Endothelial cell of hepatic sinusoid (primary cell): ENCODE results near the gene MRPS12.
"Not testable (repeated sequence)": the region's sequence is repeated elsewhere in the genome, so short reads cannot be mapped to it uniquely, and the experiment has no call there.

Source experiments
- in situ Hi-C: cut with HindIII; loops from 2 replicates; pipeline ENCODE4 v1.10.0; 2017; ENCODE audit warnings: low sequenced_read_pairs

Gene MRPS12

GRCh38 chr19:38931521-38931793, 713 bp downstream of the MRPS12 start:
- in situ Hi-C loops = no loop called here

- in situ Hi-C loops = no loop called here
Observed at GRCh38 chr19:38932425-38933179, 1.9 kb downstream of the MRPS12 start.

GRCh38 chr19:38933544-38933943, 2.8 kb downstream of the MRPS12 start:
- in situ Hi-C loops = no loop called here

- in situ Hi-C loops = no loop called here
Observed at GRCh38 chr19:38939957-38940356, 9.2 kb downstream of the MRPS12 start.

GRCh38 chr19:38941466-38941865, 10.7 kb downstream of the MRPS12 start:
- in situ Hi-C loops = not testable (repeated sequence)

GRCh38 chr19:38941979-38942378, 11.2 kb downstream of the MRPS12 start:
- in situ Hi-C loops = no loop called here

- in situ Hi-C loops = no loop called here
Observed at GRCh38 chr19:38942471-38943181, 11.9 kb downstream of the MRPS12 start.

GRCh38 chr19:38944981-38945506, 14.3 kb downstream of the MRPS12 start:
- in situ Hi-C loops = no loop called here

- in situ Hi-C loops = no loop called here
Observed at GRCh38 chr19:38945562-38946228, 15.0 kb downstream of the MRPS12 start.

GRCh38 chr19:38946229-38947010, 15.7 kb downstream of the MRPS12 start:
- in situ Hi-C loops = no loop called here

GRCh38 chr19:38949580-38950367, 19.0 kb downstream of the MRPS12 start:
- in situ Hi-C loops = no loop called here

GRCh38 chr19:38951187-38951586, 20.4 kb downstream of the MRPS12 start:
- in situ Hi-C loops = no loop called here

- in situ Hi-C loops = no loop called here
Observed at GRCh38 chr19:38952395-38953165, 21.8 kb downstream of the MRPS12 start.

GRCh38 chr19:38953677-38954076, 22.9 kb downstream of the MRPS12 start:
- in situ Hi-C loops = no loop called here

- in situ Hi-C loops = no loop called here
Observed at GRCh38 chr19:38956264-38956663, 25.5 kb downstream of the MRPS12 start.

GRCh38 chr19:38958301-38958700, 27.6 kb downstream of the MRPS12 start:
- in situ Hi-C loops = no loop called here

- in situ Hi-C loops = no loop called here
Observed at GRCh38 chr19:38959618-38960017, 28.9 kb downstream of the MRPS12 start.

- in situ Hi-C loops = no loop called here
Observed at GRCh38 chr19:38964738-38965137, 34.0 kb downstream of the MRPS12 start.

- in situ Hi-C loops = not testable (repeated sequence)
Observed at GRCh38 chr19:38966149-38966548, 35.4 kb downstream of the MRPS12 start.
